ENCODE data around the gene TEAD1.

DNA sequence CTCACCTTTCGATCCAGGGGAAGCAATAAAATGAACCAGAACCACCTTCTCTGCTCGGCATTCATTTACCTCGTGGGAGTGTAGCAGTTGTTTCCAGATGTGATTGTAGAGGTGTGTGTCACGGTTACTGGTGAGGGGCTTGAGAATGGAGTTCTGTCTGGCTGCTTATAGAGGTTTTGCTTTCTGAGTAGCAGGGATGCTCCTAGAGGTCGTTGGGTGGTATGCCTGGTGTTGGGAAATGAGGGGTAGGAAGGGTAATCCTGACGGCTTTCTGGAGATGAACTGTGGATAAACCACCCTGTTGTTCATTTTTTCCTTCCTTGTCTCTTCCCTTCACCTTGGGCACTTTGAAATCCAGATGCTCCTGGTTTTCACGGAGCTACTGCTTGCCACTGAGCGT is 8.1 kb downstream of the TEAD1 start:
- TF ChIP-seq, protein P1, sequence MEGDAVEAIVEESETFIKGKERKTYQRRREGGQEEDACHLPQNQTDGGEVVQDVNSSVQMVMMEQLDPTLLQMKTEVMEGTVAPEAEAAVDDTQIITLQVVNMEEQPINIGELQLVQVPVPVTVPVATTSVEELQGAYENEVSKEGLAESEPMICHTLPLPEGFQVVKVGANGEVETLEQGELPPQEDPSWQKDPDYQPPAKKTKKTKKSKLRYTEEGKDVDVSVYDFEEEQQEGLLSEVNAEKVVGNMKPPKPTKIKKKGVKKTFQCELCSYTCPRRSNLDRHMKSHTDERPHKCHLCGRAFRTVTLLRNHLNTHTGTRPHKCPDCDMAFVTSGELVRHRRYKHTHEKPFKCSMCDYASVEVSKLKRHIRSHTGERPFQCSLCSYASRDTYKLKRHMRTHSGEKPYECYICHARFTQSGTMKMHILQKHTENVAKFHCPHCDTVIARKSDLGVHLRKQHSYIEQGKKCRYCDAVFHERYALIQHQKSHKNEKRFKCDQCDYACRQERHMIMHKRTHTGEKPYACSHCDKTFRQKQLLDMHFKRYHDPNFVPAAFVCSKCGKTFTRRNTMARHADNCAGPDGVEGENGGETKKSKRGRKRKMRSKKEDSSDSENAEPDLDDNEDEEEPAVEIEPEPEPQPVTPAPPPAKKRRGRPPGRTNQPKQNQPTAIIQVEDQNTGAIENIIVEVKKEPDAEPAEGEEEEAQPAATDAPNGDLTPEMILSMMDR (IDR thresholded peaks at IDR 0.05), result no peak
- no peak for TF ChIP-seq POLR2A (IDR thresholded peaks at IDR 0.05)
